ENCODE data around the gene REM2. TPM values are rescaled to one million over a fixed set of nuclear protein-coding genes. Genes with fewer than 3 reads are reported as not detected.

Gene REM2
- total RNA-seq, 1 experiment from 2014 or later: 1.2 TPM

DNA sequence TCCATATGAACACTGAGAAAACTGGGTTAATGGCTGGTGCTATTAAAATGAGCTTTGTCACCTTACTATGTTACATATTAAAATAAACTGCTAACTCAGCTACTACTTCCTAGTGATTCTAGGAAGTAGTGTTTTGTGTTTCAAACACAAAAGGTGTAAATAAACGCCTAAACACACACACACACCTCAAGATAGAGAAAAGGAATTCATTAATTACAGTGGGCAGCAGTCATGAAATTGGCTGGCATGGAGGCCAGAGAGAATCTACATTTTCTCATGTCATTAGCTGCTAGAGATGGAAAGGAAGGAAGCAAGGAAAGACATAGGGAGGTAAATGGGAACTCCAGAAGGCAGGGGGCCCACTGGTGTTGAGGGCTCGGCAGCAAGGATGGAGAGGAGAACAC, 46.9 kb downstream of the REM2 start:
- Histone ChIP-seq H3K23me2 (ENCODE audit: insufficient read length, low read depth, low read length, poor library complexity, severe bottlenecking) (peaks cover 12% of the 10 kb centered on the region), H3T11ph (ENCODE audit: low read length) (no peak overlapping the region), H4K5ac (ENCODE audit: insufficient read length, low read depth, low read length) (no peak overlapping the region), H3K23ac (ENCODE audit: insufficient read length, low read depth, low read length) (no peak overlapping the region), H2BK120ac (ENCODE audit: low read depth, low read length, poor library complexity, severe bottlenecking) (no peak overlapping the region), H3K4ac (ENCODE audit: low read depth, low read length) (no peak overlapping the region), H3K9me3 (ENCODE audit: control insufficient read depth, low read depth, low read length) (no peaks in the 10 kb centered on the region), H2AFZ (ENCODE audit: low read length) (no peak overlapping the region), H3K4me2 (ENCODE audit: insufficient read depth, insufficient read length, low read length) (peak overlapping the region; percentile 72), H3K56ac (ENCODE audit: insufficient read length, low read depth, low read length) (no peak overlapping the region), H4K91ac (ENCODE audit: insufficient read length, low read depth, low read length) (no peak overlapping the region), H4K8ac (replicated peaks; ENCODE audit: insufficient read length, low read depth, low read length) (no peak overlapping the region), H3K27me3 (ENCODE audit: insufficient read depth, low read length) (no peaks in the 10 kb centered on the region), H3K27ac (ENCODE audit: insufficient read length, low read depth, low read length) (no peak overlapping the region), H3K18ac (ENCODE audit: insufficient read length, low read depth, low read length) (no peak overlapping the region), H2AK5ac (ENCODE audit: insufficient read length, low read length) (no peak overlapping the region), H4K20me1 (ENCODE audit: control insufficient read depth, insufficient read depth, insufficient read length) (no peaks in the 10 kb centered on the region), H3K14ac (ENCODE audit: insufficient read depth, low read length) (no peak overlapping the region), H3K9ac (ENCODE audit: extremely low read depth, insufficient read length, low read length) (peak overlapping the region; percentile 8), H2BK20ac (ENCODE audit: low read depth, low read length, poor library complexity, severe bottlenecking) (no peak overlapping the region), H2BK5ac (ENCODE audit: insufficient read length, low read length) (no peak overlapping the region), H3K79me2 (ENCODE audit: insufficient read depth, low read length) (peaks cover 5% of the 10 kb centered on the region), H2BK12ac (ENCODE audit: insufficient read length, low read depth, low read length) (no peak overlapping the region), H3K4me1 (ENCODE audit: insufficient read depth, low read length) (peaks cover 3% of the 10 kb centered on the region), H3K79me1 (ENCODE audit: insufficient read depth, low read depth, low read length, poor library complexity, severe bottlenecking) (no peaks in the 10 kb centered on the region), H2BK15ac (ENCODE audit: low read depth, low read length) (no peak overlapping the region)
- no peaks in the 10 kb centered on the region for H3K9me3 Mint-ChIP-seq
- H3K27me3 Mint-ChIP-seq (ENCODE audit: low read depth): no peaks in the 10 kb centered on the region
- peaks cover 6 to 11% of the 10 kb centered on the region in 2 experiments for H3K4me1 Mint-ChIP-seq
- H3K36me3 Mint-ChIP-seq (ENCODE audit: insufficient read depth in 1 of 3, low read depth in 3 of 3): peaks cover 17 to 24% (median 23%) of the 10 kb centered on the region in 3 experiments; a peak in 6 of 7 replicates
- no peak overlapping the region for H3K4me3 Mint-ChIP-seq
- no peak for DNase-seq
- TF ChIP-seq, protein P1, sequence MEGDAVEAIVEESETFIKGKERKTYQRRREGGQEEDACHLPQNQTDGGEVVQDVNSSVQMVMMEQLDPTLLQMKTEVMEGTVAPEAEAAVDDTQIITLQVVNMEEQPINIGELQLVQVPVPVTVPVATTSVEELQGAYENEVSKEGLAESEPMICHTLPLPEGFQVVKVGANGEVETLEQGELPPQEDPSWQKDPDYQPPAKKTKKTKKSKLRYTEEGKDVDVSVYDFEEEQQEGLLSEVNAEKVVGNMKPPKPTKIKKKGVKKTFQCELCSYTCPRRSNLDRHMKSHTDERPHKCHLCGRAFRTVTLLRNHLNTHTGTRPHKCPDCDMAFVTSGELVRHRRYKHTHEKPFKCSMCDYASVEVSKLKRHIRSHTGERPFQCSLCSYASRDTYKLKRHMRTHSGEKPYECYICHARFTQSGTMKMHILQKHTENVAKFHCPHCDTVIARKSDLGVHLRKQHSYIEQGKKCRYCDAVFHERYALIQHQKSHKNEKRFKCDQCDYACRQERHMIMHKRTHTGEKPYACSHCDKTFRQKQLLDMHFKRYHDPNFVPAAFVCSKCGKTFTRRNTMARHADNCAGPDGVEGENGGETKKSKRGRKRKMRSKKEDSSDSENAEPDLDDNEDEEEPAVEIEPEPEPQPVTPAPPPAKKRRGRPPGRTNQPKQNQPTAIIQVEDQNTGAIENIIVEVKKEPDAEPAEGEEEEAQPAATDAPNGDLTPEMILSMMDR (conservative IDR thresholded peaks at IDR 0.05): no peak
- WGBS (ENCODE audit: extremely low coverage, insufficient read length, low lambda C conversion rate): no CpG with 5 or more reads among the region's 2 CpGs
- H3K27ac Mint-ChIP-seq: no peak overlapping the region
